ENCODE data around the gene LENG1.

DNA sequence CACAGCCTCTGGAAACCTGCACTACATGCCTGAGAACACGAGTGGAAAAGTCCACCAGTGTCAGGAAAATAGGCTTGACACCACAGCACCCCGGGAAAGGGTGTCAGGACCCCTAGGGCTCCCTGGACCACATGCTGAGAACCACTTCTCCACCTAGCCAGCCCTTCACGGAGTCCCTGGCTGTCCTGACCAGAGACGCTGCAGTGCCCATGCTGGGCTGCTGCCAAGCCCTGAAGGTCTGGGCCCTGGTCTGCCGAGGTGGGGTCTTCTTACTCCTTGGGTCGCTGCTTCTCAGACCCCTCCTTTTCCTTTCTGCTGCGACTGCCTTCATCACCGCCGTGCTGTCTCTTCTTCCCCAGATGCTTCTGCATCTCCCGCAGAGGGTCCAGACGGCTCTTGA is 3.0 kb downstream of the LENG1 start:
- TF ChIP-seq, protein P1, sequence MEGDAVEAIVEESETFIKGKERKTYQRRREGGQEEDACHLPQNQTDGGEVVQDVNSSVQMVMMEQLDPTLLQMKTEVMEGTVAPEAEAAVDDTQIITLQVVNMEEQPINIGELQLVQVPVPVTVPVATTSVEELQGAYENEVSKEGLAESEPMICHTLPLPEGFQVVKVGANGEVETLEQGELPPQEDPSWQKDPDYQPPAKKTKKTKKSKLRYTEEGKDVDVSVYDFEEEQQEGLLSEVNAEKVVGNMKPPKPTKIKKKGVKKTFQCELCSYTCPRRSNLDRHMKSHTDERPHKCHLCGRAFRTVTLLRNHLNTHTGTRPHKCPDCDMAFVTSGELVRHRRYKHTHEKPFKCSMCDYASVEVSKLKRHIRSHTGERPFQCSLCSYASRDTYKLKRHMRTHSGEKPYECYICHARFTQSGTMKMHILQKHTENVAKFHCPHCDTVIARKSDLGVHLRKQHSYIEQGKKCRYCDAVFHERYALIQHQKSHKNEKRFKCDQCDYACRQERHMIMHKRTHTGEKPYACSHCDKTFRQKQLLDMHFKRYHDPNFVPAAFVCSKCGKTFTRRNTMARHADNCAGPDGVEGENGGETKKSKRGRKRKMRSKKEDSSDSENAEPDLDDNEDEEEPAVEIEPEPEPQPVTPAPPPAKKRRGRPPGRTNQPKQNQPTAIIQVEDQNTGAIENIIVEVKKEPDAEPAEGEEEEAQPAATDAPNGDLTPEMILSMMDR (conservative IDR thresholded peaks at IDR 0.05; ENCODE audit: low read length) = no peak
- no peak for TF ChIP-seq EZH2phosphoT487 (IDR thresholded peaks at IDR 0.05; ENCODE audit: borderline replicate concordance)
